CD4-positive, CD25-positive, alpha-beta regulatory T cell (primary cell): Measurements from ENCODE around the gene GMDS. TPM values are rescaled to one million over a fixed set of nuclear protein-coding genes. Genes with fewer than 3 reads are reported as not detected.
A peak's percentile ranks its signal among the peaks of the same experiment; 100 is the strongest.

Source experiments
- ATAC-seq, 2 donors: fragments of 150-1000 bp; cut with Tn5 transposase; one replicate each; pipeline ENCODE4 v1.10.0; 2021; ENCODE audit warnings: low read depth in 2 of 2, moderate number of reproducible peaks in 2 of 2, moderate library complexity in 1 of 2
- DNase-seq, 3 donors: peaks; one replicate each; pipeline versions ENCODE4 v3.0.0 to v3.0.0-alpha.2; 2012 to 2022; ENCODE audit warnings: mixed read lengths in 1 of 3
- H3K27ac ChIP-seq: one replicate; pipeline ENCODE4 v1.7.0; 2013; ENCODE audit warnings: mild to moderate bottlenecking, low read length; ENCODE audit not compliant: insufficient read depth, poor library complexity, severe bottlenecking
- H3K27me3 ChIP-seq: one replicate; pipeline ENCODE4 v1.7.0; 2013; ENCODE audit warnings: low read length; ENCODE audit not compliant: control insufficient read depth, insufficient read depth
- H3K36me3 ChIP-seq: one replicate; pipeline ENCODE4 v1.7.0; 2013; ENCODE audit warnings: mild to moderate bottlenecking, low read length, moderate library complexity; ENCODE audit not compliant: control insufficient read depth, insufficient read depth
- H3K4me1 ChIP-seq: 2 replicates; pipeline ENCODE4 v1.7.0; 2013; ENCODE audit warnings: mild to moderate bottlenecking, low read length; ENCODE audit not compliant: insufficient read depth, control insufficient read depth, poor library complexity, severe bottlenecking
- H3K4me3 ChIP-seq: one replicate; pipeline ENCODE4 v1.7.0; 2013; ENCODE audit warnings: low read depth, mild to moderate bottlenecking, low read length, moderate library complexity
- H3K9me3 ChIP-seq, 2 experiments: 1 replicate in 1 of 2; 2 replicates in 1 of 2; pipeline ENCODE4 v1.7.0; 2013; ENCODE audit warnings: low read length in 2 of 2, mild to moderate bottlenecking in 1 of 2, moderate library complexity in 1 of 2; ENCODE audit not compliant: control insufficient read depth in 2 of 2
- H3K27ac Mint-ChIP-seq, 3 donors: one replicate each; pipeline ENCODE4 v1.8.0; 2020 to 2022; ENCODE audit warnings: mild to moderate bottlenecking in 3 of 3, mixed read lengths in 3 of 3, moderate library complexity in 2 of 3
- H3K27me3 Mint-ChIP-seq: one replicate; pipeline ENCODE4 v1.8.0; 2022; ENCODE audit warnings: mild to moderate bottlenecking, mixed read lengths
- H3K36me3 Mint-ChIP-seq: one replicate; pipeline ENCODE4 v1.8.0; 2020; ENCODE audit warnings: mixed read lengths
- H3K4me1 Mint-ChIP-seq, 4 donors: one replicate each; pipeline ENCODE4 v1.8.0; 2020 to 2022; ENCODE audit warnings: mixed read lengths in 4 of 4, mild to moderate bottlenecking in 1 of 4
- H3K4me3 Mint-ChIP-seq, 4 donors: one replicate each; pipeline ENCODE4 v1.8.0; 2020 to 2022; ENCODE audit warnings: mild to moderate bottlenecking in 4 of 4, mixed read lengths in 4 of 4, moderate library complexity in 3 of 4
- H3K9me3 Mint-ChIP-seq, 7 donors: one replicate each; pipeline ENCODE4 v1.8.0; 2020 to 2022; ENCODE audit warnings: mixed read lengths in 7 of 7, mild to moderate bottlenecking in 3 of 7, moderate library complexity in 2 of 7
- polyA plus RNA-seq, 4 donors: library from polyadenylated mRNA; unstranded; fragments of 300-500 nt; fragmentation: Illumina TruSeq; gene quantifications; one replicate each; pipeline ENCODE4 v1.2.3, GENCODE V29; 2021
- total RNA-seq: library from RNA; stranded (reverse); gene quantifications from one replicate; pipeline ENCODE4 v1.2.3, GENCODE V29; 2022

The GMDS gene
- total and polyA plus RNA-seq, 5 donors from 2014 or later, result 17.5 to 23.9 (median 20.2) TPM

DNA sequence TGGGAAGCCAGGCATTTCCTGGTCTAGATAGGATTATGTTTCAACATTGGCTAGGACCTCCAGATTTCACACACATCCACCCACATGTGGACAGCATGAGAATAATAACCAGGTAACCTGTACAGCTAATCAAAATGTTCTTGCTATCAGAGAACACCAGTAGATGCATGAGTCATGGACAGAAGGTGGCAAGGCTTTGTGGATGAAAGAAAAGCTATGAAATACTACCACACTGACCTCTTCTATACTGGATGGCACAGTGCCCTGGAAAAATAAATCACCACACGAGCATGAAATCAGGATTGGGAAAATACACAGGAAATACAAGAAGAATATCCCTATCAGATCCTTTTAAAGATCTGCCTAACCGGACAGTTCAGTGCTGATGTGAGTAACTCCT lies 113.0 kb downstream of the GMDS start:
- peaks cover 7 to 30% (median 24%) of the 10 kb centered on the region in 4 donors for H3K4me1 Mint-ChIP-seq
- H3K27ac ChIP-seq, result no peak overlapping the region
- ATAC-seq (no peak), DNase-seq (no peak)
- H3K36me3 ChIP-seq, result no peaks in the 10 kb centered on the region
- H3K4me3 ChIP-seq, result no peak overlapping the region
- peaks cover 4% of the 10 kb centered on the region for H3K4me1 ChIP-seq
- no peak overlapping the region for H3K4me3 Mint-ChIP-seq
- H3K9me3 ChIP-seq, result no peaks in the 10 kb centered on the region
- no peaks in the 10 kb centered on the region for H3K36me3 Mint-ChIP-seq
- no peak overlapping the region for H3K27ac Mint-ChIP-seq
- H3K27me3 ChIP-seq, result no peaks in the 10 kb centered on the region
- H3K27me3 Mint-ChIP-seq, result no peaks in the 10 kb centered on the region
- H3K9me3 Mint-ChIP-seq, result no peaks in the 10 kb centered on the region

DNA sequence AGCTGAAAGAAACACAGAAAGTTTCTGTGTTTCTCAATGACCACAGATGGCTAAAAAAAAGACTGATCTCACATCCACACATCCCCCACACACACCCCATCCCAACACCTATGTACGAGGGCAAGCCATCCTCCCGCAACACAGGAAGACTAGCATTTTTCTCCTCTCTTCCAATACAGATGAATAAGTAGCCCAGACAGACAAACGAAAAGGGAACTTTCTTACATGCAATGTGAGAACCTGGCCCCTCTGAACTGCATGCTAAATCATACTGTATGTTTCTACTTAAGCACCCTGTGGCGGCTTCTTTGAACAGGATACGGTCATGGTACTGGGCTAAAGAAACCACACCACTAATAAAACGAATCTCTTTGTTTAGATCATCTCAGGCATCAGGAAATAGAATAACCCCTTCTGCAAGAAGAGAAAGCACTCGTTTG lies 116.2 kb downstream of the GMDS start:
- H3K27me3 Mint-ChIP-seq, result no peaks in the 10 kb centered on the region
- peaks cover 7 to 33% (median 30%) of the 10 kb centered on the region in 4 donors for H3K4me1 Mint-ChIP-seq
- H3K4me1 ChIP-seq, result peaks cover 6% of the 10 kb centered on the region
- H3K27ac Mint-ChIP-seq, result peak overlapping the region; percentile 4 to 28 (median 10)
- H3K4me3 Mint-ChIP-seq, result no peak overlapping the region
- DNase-seq (peak in 1 of 3 donors; percentile 5), ATAC-seq (no peak)
- no peaks in the 10 kb centered on the region for H3K27me3 ChIP-seq
- peaks cover 8% of the 10 kb centered on the region for H3K36me3 Mint-ChIP-seq
- H3K27ac ChIP-seq, result no peak overlapping the region
- H3K36me3 ChIP-seq, result no peaks in the 10 kb centered on the region
- no peak overlapping the region for H3K4me3 ChIP-seq
- no peaks in the 10 kb centered on the region for H3K9me3 Mint-ChIP-seq
- H3K9me3 ChIP-seq, result no peaks in the 10 kb centered on the region

DNA sequence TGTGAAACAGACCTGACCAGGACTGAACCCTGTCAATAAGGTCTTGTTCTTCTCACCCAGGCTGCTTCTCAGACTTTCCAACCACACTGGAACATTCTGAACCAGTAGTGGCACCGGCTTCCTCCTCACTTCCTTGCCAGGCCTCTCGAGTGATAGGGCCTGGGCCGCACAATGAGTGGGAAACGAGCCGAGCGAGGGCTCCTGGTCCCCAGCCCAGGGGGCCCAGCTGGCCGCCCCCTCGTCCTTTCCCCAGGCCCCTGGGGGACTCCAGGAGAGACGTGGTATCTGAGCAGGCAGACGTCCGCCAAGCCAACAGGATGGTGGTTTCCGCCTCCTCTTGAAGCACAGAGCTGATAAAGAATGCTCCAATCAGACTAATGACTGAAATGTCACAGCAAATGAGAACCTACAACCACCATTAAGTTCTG lies 117.9 kb downstream of the GMDS start:
- Mint-ChIP-seq H3K36me3 (peaks cover 14% of the 10 kb centered on the region), H3K27ac (peak overlapping the region; percentile 64 to 67 (median 67)), H3K4me3 (peak overlapping the region in 2 of 4 donors; percentile 36 to 67), H3K4me1 (peaks cover 7 to 33% (median 26%) of the 10 kb centered on the region in 4 donors), H3K27me3 (no peaks in the 10 kb centered on the region), H3K9me3 (no peaks in the 10 kb centered on the region)
- H3K4me1 ChIP-seq, result peaks cover 6% of the 10 kb centered on the region
- no peaks in the 10 kb centered on the region for H3K9me3 ChIP-seq
- no peaks in the 10 kb centered on the region for H3K27me3 ChIP-seq
- H3K27ac ChIP-seq, result no peak overlapping the region
- H3K4me3 ChIP-seq, result peak overlapping the region; percentile 49
- no peaks in the 10 kb centered on the region for H3K36me3 ChIP-seq
- peak in 2 of 3 donors; percentile 30 to 52 for DNase-seq
- peak; percentile 72 to 81 for ATAC-seq

DNA sequence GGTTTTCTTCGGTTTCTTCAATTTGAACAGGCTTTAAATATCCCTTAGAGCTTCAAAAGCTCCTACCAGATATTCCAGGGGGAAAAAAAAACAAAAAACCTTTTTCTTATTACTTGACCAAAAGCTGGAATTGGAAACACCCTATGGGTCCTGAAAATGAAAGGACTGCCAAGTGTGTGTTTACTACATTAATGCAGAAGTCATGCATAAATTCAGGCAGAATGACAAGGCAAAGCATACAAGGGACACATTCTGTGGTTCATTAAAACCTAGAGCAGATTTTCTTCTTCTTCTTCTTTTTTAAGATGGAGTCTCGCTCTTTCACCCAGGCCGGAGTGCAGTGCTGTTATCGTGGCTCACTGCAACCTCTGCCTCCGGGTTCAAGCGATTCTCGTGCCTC lies 119.1 kb downstream of the GMDS start:
- Mint-ChIP-seq H3K9me3 (no peaks in the 10 kb centered on the region), H3K4me1 (peaks cover 7 to 33% (median 27%) of the 10 kb centered on the region in 4 donors), H3K4me3 (no peak overlapping the region), H3K27me3 (no peaks in the 10 kb centered on the region), H3K27ac (peak overlapping the region in 1 of 3 donors; percentile 65), H3K36me3 (peaks cover 21% of the 10 kb centered on the region)
- peaks cover 6% of the 10 kb centered on the region for H3K4me1 ChIP-seq
- no peaks in the 10 kb centered on the region for H3K27me3 ChIP-seq
- no peak overlapping the region for H3K4me3 ChIP-seq
- no peak for DNase-seq
- ATAC-seq, result no peak
- H3K36me3 ChIP-seq, result no peaks in the 10 kb centered on the region
- no peaks in the 10 kb centered on the region for H3K9me3 ChIP-seq
- no peak overlapping the region for H3K27ac ChIP-seq

DNA sequence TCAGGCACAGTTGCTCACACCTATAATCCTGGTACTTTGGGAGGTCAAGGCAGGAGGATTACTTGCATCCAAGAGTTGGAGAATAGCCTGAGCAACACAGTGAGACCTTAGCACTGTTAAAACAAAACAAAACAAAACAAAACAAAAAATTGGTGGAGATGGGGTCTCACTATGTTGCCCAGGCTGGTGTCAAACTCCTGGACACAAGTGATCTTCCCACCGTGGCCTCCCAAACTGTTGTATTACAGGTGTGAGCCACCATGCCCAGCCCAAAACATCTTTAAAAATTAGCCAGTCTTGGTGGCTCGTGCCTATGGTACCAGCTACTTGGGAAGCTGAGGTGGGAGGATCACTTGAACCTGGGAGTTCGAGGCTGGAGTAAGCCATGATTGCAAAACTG lies 120.2 kb downstream of the GMDS start:
- H3K27ac ChIP-seq, result no peak overlapping the region
- Mint-ChIP-seq H3K36me3 (peaks cover 26% of the 10 kb centered on the region), H3K4me1 (peaks cover 7 to 30% (median 23%) of the 10 kb centered on the region in 4 donors), H3K27ac (no peak overlapping the region), H3K9me3 (no peaks in the 10 kb centered on the region), H3K4me3 (no peak overlapping the region), H3K27me3 (no peaks in the 10 kb centered on the region)
- H3K4me3 ChIP-seq, result no peak overlapping the region
- no peaks in the 10 kb centered on the region for H3K9me3 ChIP-seq
- peaks cover 6% of the 10 kb centered on the region for H3K4me1 ChIP-seq
- ATAC-seq (no peak), DNase-seq (no peak)
- no peaks in the 10 kb centered on the region for H3K27me3 ChIP-seq
- no peaks in the 10 kb centered on the region for H3K36me3 ChIP-seq

DNA sequence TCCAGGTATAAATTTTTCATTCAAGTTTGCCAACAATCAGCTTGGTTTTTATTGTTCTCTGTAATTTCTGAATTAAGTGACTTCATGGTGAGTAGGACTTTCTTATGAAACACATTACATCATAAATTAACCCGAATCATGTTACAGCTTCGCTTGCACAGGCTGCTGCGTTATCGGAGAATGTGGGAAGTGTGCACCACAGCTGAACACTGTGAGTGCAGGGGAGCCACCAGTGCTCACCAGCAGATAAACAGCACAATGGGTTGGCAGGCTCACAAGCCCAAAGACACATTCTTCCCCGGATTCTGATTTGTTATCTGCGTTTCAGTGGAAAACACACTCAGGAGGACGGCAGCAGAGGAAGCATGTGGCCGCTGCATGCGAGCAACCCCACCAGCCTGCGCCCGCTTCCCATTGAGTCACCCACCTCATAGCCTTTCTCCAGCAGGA lies 121.1 kb downstream of the GMDS start:
- Mint-ChIP-seq H3K27ac (no peak overlapping the region), H3K36me3 (peaks cover 26% of the 10 kb centered on the region), H3K9me3 (no peaks in the 10 kb centered on the region), H3K27me3 (no peaks in the 10 kb centered on the region), H3K4me3 (no peak overlapping the region), H3K4me1 (peaks cover 1 to 22% (median 16%) of the 10 kb centered on the region in 4 donors)
- Histone ChIP-seq H3K4me3 (no peak overlapping the region), H3K4me1 (peaks cover 6% of the 10 kb centered on the region), H3K9me3 (no peaks in the 10 kb centered on the region), H3K36me3 (no peaks in the 10 kb centered on the region), H3K27me3 (no peaks in the 10 kb centered on the region), H3K27ac (no peak overlapping the region)
- no peak for DNase-seq
- no peak for ATAC-seq

DNA sequence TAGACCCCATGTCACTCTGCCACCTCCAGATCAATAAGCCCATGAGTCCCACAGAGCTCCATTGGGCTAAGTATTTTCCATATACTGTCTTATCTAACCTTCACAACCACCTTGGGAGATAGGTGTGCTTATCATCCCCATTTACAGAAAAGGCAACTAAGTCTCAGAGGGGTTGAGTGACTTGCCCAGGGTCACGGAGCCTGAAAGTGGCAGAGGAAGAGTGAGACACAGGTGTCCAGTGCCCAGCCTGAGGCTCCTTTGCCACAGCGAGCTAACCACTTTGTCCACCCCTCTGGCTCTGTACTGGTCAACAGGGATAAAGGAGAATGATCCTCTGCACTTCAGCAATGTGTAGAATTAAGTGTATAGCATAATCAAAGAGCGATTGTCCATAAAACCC lies 124.5 kb downstream of the GMDS start:
- Histone ChIP-seq H3K4me3 (no peak overlapping the region), H3K9me3 (no peaks in the 10 kb centered on the region), H3K27me3 (no peaks in the 10 kb centered on the region), H3K4me1 (no peaks in the 10 kb centered on the region), H3K27ac (no peak overlapping the region), H3K36me3 (no peaks in the 10 kb centered on the region)
- DNase-seq (no peak), ATAC-seq (no peak)
- Mint-ChIP-seq H3K4me3 (no peak overlapping the region), H3K36me3 (peaks cover 26% of the 10 kb centered on the region), H3K4me1 (peaks cover 0 to 8% (median 0%) of the 10 kb centered on the region in 4 donors), H3K27ac (no peak overlapping the region), H3K9me3 (no peaks in the 10 kb centered on the region), H3K27me3 (no peaks in the 10 kb centered on the region)

DNA sequence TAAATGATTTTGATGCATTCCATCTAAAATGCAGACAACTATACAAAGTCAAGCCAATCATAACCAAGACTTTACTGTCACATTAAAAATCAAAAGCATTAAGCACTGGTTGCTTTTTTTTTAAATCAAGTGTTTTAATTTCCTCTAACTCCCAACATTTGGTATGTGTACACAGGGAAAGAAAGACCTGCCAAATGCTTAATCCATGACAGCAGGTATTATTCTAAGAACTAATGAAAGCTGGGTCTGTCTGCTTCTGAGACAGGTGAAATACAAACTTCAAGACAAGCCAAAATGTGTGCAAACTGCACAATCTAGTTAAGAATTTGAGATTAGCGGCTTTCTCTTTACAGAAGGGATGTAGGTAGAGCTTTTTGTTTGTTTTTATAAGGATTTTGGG lies 126.1 kb downstream of the GMDS start:
- peaks cover 0 to 6% (median 0%) of the 10 kb centered on the region in 4 donors for H3K4me1 Mint-ChIP-seq
- Histone ChIP-seq H3K27me3 (no peaks in the 10 kb centered on the region), H3K9me3 (no peaks in the 10 kb centered on the region), H3K36me3 (no peaks in the 10 kb centered on the region), H3K4me1 (no peaks in the 10 kb centered on the region), H3K4me3 (no peak overlapping the region), H3K27ac (no peak overlapping the region)
- H3K27me3 Mint-ChIP-seq, result no peaks in the 10 kb centered on the region
- ATAC-seq, result no peak
- no peaks in the 10 kb centered on the region for H3K9me3 Mint-ChIP-seq
- no peak overlapping the region for H3K27ac Mint-ChIP-seq
- no peak for DNase-seq
- H3K4me3 Mint-ChIP-seq, result no peak overlapping the region
- H3K36me3 Mint-ChIP-seq, result peaks cover 21% of the 10 kb centered on the region
